CD4-positive, alpha-beta memory T cell (primary cell): ENCODE results near the gene GPR176. TPM values are rescaled to one million over a fixed set of nuclear protein-coding genes. Genes with fewer than 3 reads are reported as not detected.

Source experiments
- CTCF ChIA-PET: fragments of 350-600 bp; sonication (Branson Sonifier 250); formaldehyde crosslinking; loops from one replicate; lab custom pipeline; 2021; ENCODE audit warnings: inconsistent platforms; ENCODE audit not compliant: partially characterized antibody; lab: Charles Lee
- POLR2A ChIA-PET: fragments of 350-600 bp; sonication (Branson Sonifier 250); formaldehyde crosslinking; loops from one replicate; lab custom pipeline; 2021; ENCODE audit not compliant: partially characterized antibody; lab: Charles Lee
- DNase-seq, 5 donors: peaks; one replicate each; pipeline versions ENCODE4 v3.0.0 to v3.0.0-alpha.2; 2020 to 2022; ENCODE audit warnings: mixed read lengths in 1 of 5
- H3K27ac ChIP-seq: one replicate; pipeline ENCODE4 v1.7.0; 2013; ENCODE audit warnings: low read depth, low read length
- H3K27me3 ChIP-seq: 2 replicates; pipeline ENCODE4 v1.7.0; 2013; ENCODE audit warnings: mild to moderate bottlenecking, low read length, moderate library complexity; ENCODE audit not compliant: insufficient read depth
- H3K36me3 ChIP-seq: 2 replicates; pipeline ENCODE4 v1.7.0; 2013; ENCODE audit warnings: mild to moderate bottlenecking, low read length, moderate library complexity; ENCODE audit not compliant: insufficient read depth
- H3K4me1 ChIP-seq: 2 replicates; pipeline ENCODE4 v1.7.0; 2013; ENCODE audit warnings: mild to moderate bottlenecking, low read length, moderate library complexity; ENCODE audit not compliant: insufficient read depth
- H3K4me3 ChIP-seq, 2 donors: one replicate each; pipeline ENCODE4 v1.7.0; 2013; ENCODE audit warnings: low read length in 2 of 2, mild to moderate bottlenecking in 1 of 2
- H3K9me3 ChIP-seq, 2 donors: one replicate each; pipeline ENCODE4 v1.7.0; 2013; ENCODE audit warnings: low read length in 2 of 2, control low read depth in 1 of 2; ENCODE audit not compliant: control insufficient read depth in 1 of 2
- H3K27ac Mint-ChIP-seq, 7 donors: one replicate each; pipeline ENCODE4 v1.8.0; 2020 to 2021; ENCODE audit warnings: mixed read lengths in 7 of 7, mild to moderate bottlenecking in 6 of 7, inconsistent platforms in 3 of 7, moderate library complexity in 3 of 7
- H3K27me3 Mint-ChIP-seq, 2 donors: one replicate each; pipeline ENCODE4 v1.8.0; 2020 to 2021; ENCODE audit warnings: mixed read lengths in 2 of 2
- H3K36me3 Mint-ChIP-seq, 2 donors: one replicate each; pipeline ENCODE4 v1.8.0; 2020 to 2021; ENCODE audit warnings: mixed read lengths in 2 of 2, inconsistent platforms in 1 of 2, mild to moderate bottlenecking in 1 of 2
- H3K4me1 Mint-ChIP-seq, 4 donors: one replicate each; pipeline ENCODE4 v1.8.0; 2020 to 2021; ENCODE audit warnings: mixed read lengths in 4 of 4, mild to moderate bottlenecking in 1 of 4
- H3K4me3 Mint-ChIP-seq, 8 donors: one replicate each; pipeline ENCODE4 v1.8.0; 2020 to 2021; ENCODE audit warnings: mixed read lengths in 8 of 8, mild to moderate bottlenecking in 7 of 8, moderate library complexity in 6 of 8, inconsistent platforms in 3 of 8
- H3K9me3 Mint-ChIP-seq, 8 donors: one replicate each; pipeline ENCODE4 v1.8.0; 2020 to 2021; ENCODE audit warnings: mixed read lengths in 8 of 8, mild to moderate bottlenecking in 5 of 8, inconsistent platforms in 3 of 8, moderate library complexity in 1 of 8
- intact Hi-C: fragments of 100-400 bp; cut with micrococcal nuclease; formaldehyde crosslinking; loops from one replicate; pipeline ENCODE4 v1.15.1; 2023
- polyA plus RNA-seq, 2 donors: library from polyadenylated mRNA; unstranded; fragments of 300-500 nt; fragmentation: Illumina TruSeq; gene quantifications; one replicate each; pipeline ENCODE4 v1.2.3, GENCODE V29; 2021
- total RNA-seq, 2 experiments: library from RNA; stranded (reverse); gene quantifications; one replicate each; pipeline ENCODE4 v1.2.3, GENCODE V29; 2021

The GPR176 gene
- total and polyA plus RNA-seq, 4 experiments from 2014 or later = not detected

- H3K36me3 ChIP-seq = no peaks in the 10 kb centered on the region
- Mint-ChIP-seq H3K27me3 (peaks cover 7 to 10% of the 10 kb centered on the region in 2 donors), H3K36me3 (no peaks in the 10 kb centered on the region), H3K27ac (no peak overlapping the region), H3K4me3 (no peak overlapping the region), H3K4me1 (no peaks in the 10 kb centered on the region), H3K9me3 (peaks cover 0 to under 1% (median 0%) of the 10 kb centered on the region in 8 donors)
- ChIA-PET POLR2A (no interaction called here), CTCF (interaction anchor here (0.6 to 1.0 kb wide), 5 partner anchors 17 to 1790 kb away, joined by 3 to 4 read pairs (median 3); no protein-coding TSS in a partner anchor)
- no peaks in the 10 kb centered on the region for H3K9me3 ChIP-seq
- H3K27me3 ChIP-seq = peaks cover 11% of the 10 kb centered on the region
- H3K4me3 ChIP-seq = no peak overlapping the region
- intact Hi-C loops = loop anchor here (10.0 kb wide), 1 partner anchor 388 kb away; no protein-coding TSS in a partner anchor
- no peaks in the 10 kb centered on the region for H3K4me1 ChIP-seq
- no peak overlapping the region for H3K27ac ChIP-seq
- no peak for DNase-seq
Measured at GRCh38 chr15:39887211-39887610, 32.9 kb downstream of the GPR176 start.

- ChIA-PET POLR2A (no interaction called here), CTCF (no interaction called here)
- Mint-ChIP-seq H3K27ac (no peak overlapping the region), H3K27me3 (peaks cover 13 to 15% of the 10 kb centered on the region in 2 donors), H3K4me3 (no peak overlapping the region), H3K9me3 (no peaks in the 10 kb centered on the region), H3K4me1 (no peaks in the 10 kb centered on the region), H3K36me3 (no peaks in the 10 kb centered on the region)
- Histone ChIP-seq H3K9me3 (no peaks in the 10 kb centered on the region), H3K36me3 (no peaks in the 10 kb centered on the region), H3K4me1 (no peaks in the 10 kb centered on the region), H3K4me3 (no peak overlapping the region), H3K27ac (no peak overlapping the region), H3K27me3 (peaks cover 11% of the 10 kb centered on the region)
- intact Hi-C loops = loop anchor here (10.0 kb wide), 1 partner anchor 388 kb away; no protein-coding TSS in a partner anchor
- DNase-seq = no peak
Measured at GRCh38 chr15:39886418-39886817, 33.6 kb downstream of the GPR176 start.

- intact Hi-C loops = loop anchor here (10.0 kb wide), 1 partner anchor 390 kb away; no protein-coding TSS in a partner anchor
- Mint-ChIP-seq H3K27ac (no peak overlapping the region), H3K9me3 (no peaks in the 10 kb centered on the region), H3K4me1 (no peaks in the 10 kb centered on the region), H3K36me3 (no peaks in the 10 kb centered on the region), H3K4me3 (no peak overlapping the region), H3K27me3 (peaks cover 13 to 15% of the 10 kb centered on the region in 2 donors)
- no peak for DNase-seq
- Histone ChIP-seq H3K4me3 (no peak overlapping the region), H3K9me3 (no peaks in the 10 kb centered on the region), H3K36me3 (no peaks in the 10 kb centered on the region), H3K27me3 (peaks cover 11% of the 10 kb centered on the region), H3K4me1 (no peaks in the 10 kb centered on the region), H3K27ac (no peak overlapping the region)
- ChIA-PET CTCF (no interaction called here), POLR2A (no interaction called here)
Measured at GRCh38 chr15:39885099-39885777, 34.8 kb downstream of the GPR176 start.

- Histone ChIP-seq H3K9me3 (no peaks in the 10 kb centered on the region), H3K4me3 (no peak overlapping the region), H3K36me3 (no peaks in the 10 kb centered on the region), H3K4me1 (no peaks in the 10 kb centered on the region), H3K27me3 (peaks cover 11% of the 10 kb centered on the region), H3K27ac (no peak overlapping the region)
- intact Hi-C loops = loop anchor here (10.0 kb wide), 1 partner anchor 390 kb away; no protein-coding TSS in a partner anchor
- Mint-ChIP-seq H3K36me3 (no peaks in the 10 kb centered on the region), H3K4me1 (no peaks in the 10 kb centered on the region), H3K4me3 (no peak overlapping the region), H3K27ac (no peak overlapping the region), H3K9me3 (no peaks in the 10 kb centered on the region), H3K27me3 (peaks cover 13 to 15% of the 10 kb centered on the region in 2 donors)
- ChIA-PET CTCF (interaction anchor here (0.6 kb wide), 1 partner anchor 97 kb away, joined by 3 read pairs; no protein-coding TSS in a partner anchor), POLR2A (no interaction called here)
- no peak for DNase-seq
Measured at GRCh38 chr15:39884351-39884750, 35.7 kb downstream of the GPR176 start.

GRCh38 chr15:39882602-39883001 lies 37.5 kb downstream of the GPR176 start:
- Histone ChIP-seq H3K4me1 (no peaks in the 10 kb centered on the region), H3K4me3 (no peak overlapping the region), H3K27ac (no peak overlapping the region), H3K27me3 (peaks cover 11% of the 10 kb centered on the region), H3K36me3 (no peaks in the 10 kb centered on the region), H3K9me3 (no peaks in the 10 kb centered on the region)
- no peak for DNase-seq
- H3K36me3 Mint-ChIP-seq = no peaks in the 10 kb centered on the region
- no peaks in the 10 kb centered on the region for H3K9me3 Mint-ChIP-seq
- peaks cover 14 to 15% of the 10 kb centered on the region in 2 donors for H3K27me3 Mint-ChIP-seq
- H3K4me3 Mint-ChIP-seq = no peak overlapping the region
- intact Hi-C loops = loop anchor here (10.0 kb wide), 1 partner anchor 392 kb away; no protein-coding TSS in a partner anchor
- H3K27ac Mint-ChIP-seq = no peak overlapping the region
- no peaks in the 10 kb centered on the region for H3K4me1 Mint-ChIP-seq
- ChIA-PET POLR2A (no interaction called here), CTCF (no interaction called here)

- DNase-seq = no peak
- H3K4me3 ChIP-seq = no peak overlapping the region
- H3K4me3 Mint-ChIP-seq = no peak overlapping the region
- H3K27me3 Mint-ChIP-seq = peaks cover 14 to 16% of the 10 kb centered on the region in 2 donors
- no peaks in the 10 kb centered on the region for H3K36me3 ChIP-seq
- H3K27me3 ChIP-seq = peaks cover 11% of the 10 kb centered on the region
- H3K4me1 ChIP-seq = no peaks in the 10 kb centered on the region
- ChIA-PET POLR2A (no interaction called here), CTCF (no interaction called here)
- H3K36me3 Mint-ChIP-seq = no peaks in the 10 kb centered on the region
- H3K9me3 ChIP-seq = no peaks in the 10 kb centered on the region
- H3K27ac Mint-ChIP-seq = no peak overlapping the region
- intact Hi-C loops = loop anchor here (10.0 kb wide), 1 partner anchor 393 kb away; no protein-coding TSS in a partner anchor
- no peaks in the 10 kb centered on the region for H3K4me1 Mint-ChIP-seq
- no peaks in the 10 kb centered on the region for H3K9me3 Mint-ChIP-seq
- no peak overlapping the region for H3K27ac ChIP-seq
Measured at GRCh38 chr15:39881790-39882189, 38.3 kb downstream of the GPR176 start.

- Mint-ChIP-seq H3K4me3 (no peak overlapping the region), H3K27me3 (peaks cover 16% of the 10 kb centered on the region in 2 donors), H3K4me1 (no peaks in the 10 kb centered on the region), H3K36me3 (no peaks in the 10 kb centered on the region), H3K9me3 (no peaks in the 10 kb centered on the region), H3K27ac (no peak overlapping the region)
- intact Hi-C loops = loop anchor here (10.0 kb wide), 1 partner anchor 394 kb away; no protein-coding TSS in a partner anchor
- peaks cover 11% of the 10 kb centered on the region for H3K27me3 ChIP-seq
- H3K4me1 ChIP-seq = no peaks in the 10 kb centered on the region
- CTCF ChIA-PET = no interaction called here
- no peak overlapping the region for H3K27ac ChIP-seq
- no peaks in the 10 kb centered on the region for H3K36me3 ChIP-seq
- no peak for DNase-seq
- no peak overlapping the region for H3K4me3 ChIP-seq
- H3K9me3 ChIP-seq = no peaks in the 10 kb centered on the region
- POLR2A ChIA-PET = no interaction called here
Measured at GRCh38 chr15:39880718-39881387, 39.2 kb downstream of the GPR176 start.
